NOMO-1 treated with DMSO at 0.1 percent for 48 hours (cell line): Measurements from ENCODE around the gene GPER1.
"Not testable (repeated sequence)": the region's sequence is repeated elsewhere in the genome, so short reads cannot be mapped to it uniquely, and the experiment has no call there.

Experiments used
- DNase-seq: peaks from one replicate; lab custom pipeline; 2025; ENCODE audit not compliant: unreplicated experiment; lab: John Stamatoyannopoulos, UW

The GPER1 gene

GRCh38 chr7:1101563-1102431 is 13.9 kb downstream of the GPER1 start:
- DNase-seq: no peak

- DNase-seq: no peak
Measured at GRCh38 chr7:1103009-1103788, 15.3 kb downstream of the GPER1 start.

- no peak for DNase-seq
Measured at GRCh38 chr7:1103789-1104515, 16.0 kb downstream of the GPER1 start.

- no peak for DNase-seq
Measured at GRCh38 chr7:1104516-1105179, 16.7 kb downstream of the GPER1 start.

- DNase-seq: no peak
Measured at GRCh38 chr7:1105189-1105588, 17.3 kb downstream of the GPER1 start.

GRCh38 chr7:1106063-1106792 is 18.3 kb downstream of the GPER1 start:
- DNase-seq: no peak

GRCh38 chr7:1106793-1107421 is 19.0 kb downstream of the GPER1 start:
- DNase-seq: no peak

- DNase-seq: no peak
Measured at GRCh38 chr7:1108264-1108920, 20.5 kb downstream of the GPER1 start.

GRCh38 chr7:1109581-1110310 is 21.8 kb downstream of the GPER1 start:
- no peak for DNase-seq

GRCh38 chr7:1110358-1110757 is 22.4 kb downstream of the GPER1 start:
- no peak for DNase-seq

- no peak for DNase-seq
Measured at GRCh38 chr7:1111156-1111555, 23.2 kb downstream of the GPER1 start.

- no peak for DNase-seq
Measured at GRCh38 chr7:1112109-1112508, 24.2 kb downstream of the GPER1 start.

- no peak for DNase-seq
Measured at GRCh38 chr7:1112625-1113547, 25.0 kb downstream of the GPER1 start.

- no peak for DNase-seq
Measured at GRCh38 chr7:1113548-1113885, 25.6 kb downstream of the GPER1 start.

GRCh38 chr7:1114088-1114487 is 26.2 kb downstream of the GPER1 start:
- no peak for DNase-seq

GRCh38 chr7:1114505-1114904 is 26.6 kb downstream of the GPER1 start:
- no peak for DNase-seq

GRCh38 chr7:1115171-1116045 is 27.5 kb downstream of the GPER1 start:
- not testable (repeated sequence) for DNase-seq
